ENCODE measurements around the gene DNAAF1.

DNA sequence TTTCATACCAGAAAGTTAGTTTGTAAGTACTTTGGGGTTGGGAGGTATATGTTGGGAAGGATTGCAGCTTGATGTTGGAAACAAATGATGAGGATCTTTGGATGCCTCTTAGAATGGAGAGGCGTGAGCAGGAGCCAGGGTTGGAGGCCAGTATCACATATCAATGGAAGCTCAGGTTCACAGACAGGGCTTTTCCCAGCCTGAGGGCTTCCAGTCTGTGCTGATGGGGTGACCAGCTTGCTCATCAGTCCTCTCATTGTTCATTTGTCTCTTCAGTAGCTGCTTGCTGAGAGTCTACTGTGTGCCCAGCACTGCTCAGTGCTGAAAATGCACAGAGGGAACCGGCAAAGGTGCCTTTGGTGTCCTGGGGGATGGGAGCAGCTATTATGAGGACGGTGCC lies 5.8 kb downstream of the DNAAF1 start:
- TF ChIP-seq EZH2phosphoT487 (IDR thresholded peaks at IDR 0.05; ENCODE audit: insufficient read depth, low read depth): no peak
- TF ChIP-seq EZH2 (IDR thresholded peaks at IDR 0.05; ENCODE audit: insufficient read depth, poor library complexity, severe bottlenecking): no peak

Measured in GM23248 (cell line).